K562 (cell line): ENCODE measurements around the gene MAST1. TPM values are rescaled to one million over a fixed set of nuclear protein-coding genes. Genes with fewer than 3 reads are reported as not detected.

Experiments used
- C11orf30 ChIP-seq: fragments of 450-650 bp; IDR thresholded peaks from 2 replicates; pipeline ENCODE4 v1.6.1; 2016; ENCODE audit warnings: low read depth, mild to moderate bottlenecking
- CCAR2 ChIP-seq: fragments of 200-400 bp; formaldehyde crosslinking; IDR thresholded peaks from 2 replicates; pipeline ENCODE4 v1.6.1; 2017; ENCODE audit warnings: mild to moderate bottlenecking, low read depth, low read length
- GATAD2A ChIP-seq: fragments of 450-650 bp; IDR thresholded peaks from 2 replicates; pipeline ENCODE4 v1.6.1; 2017
- MBD1 ChIP-seq: fragments of 250-450 bp; sonication (Bioruptor Pico); IDR thresholded peaks from 2 replicates; pipeline ENCODE4 v1.8.0; 2022; ENCODE audit warnings: inconsistent platforms
- MCM3 ChIP-seq: fragments of 450-650 bp; IDR thresholded peaks from 2 replicates; pipeline ENCODE4 v1.6.1; 2016
- RBM25 ChIP-seq: fragments of 200-400 bp; formaldehyde crosslinking; IDR thresholded peaks from 2 replicates; pipeline ENCODE4 v1.6.1; 2018; ENCODE audit warnings: low read length, low read depth, moderate library complexity; ENCODE audit not compliant: severe bottlenecking
- RCOR1 ChIP-seq, 2 experiments: IDR thresholded peaks; 2 replicates each; pipeline ENCODE4 v1.6.1; 2012; ENCODE audit warnings: low read depth in 2 of 2, low read length in 2 of 2, borderline replicate concordance in 1 of 2, improper control_type of control experiment in 1 of 2
- SMARCC2 ChIP-seq: fragments of 450-650 bp; IDR thresholded peaks from 2 replicates; pipeline ENCODE4 v1.6.1; 2017; ENCODE audit warnings: antibody characterized with exemption, moderate library complexity, mild to moderate bottlenecking, low read depth
- SOX6 ChIP-seq: fragments of 450-650 bp; IDR thresholded peaks from 2 replicates; pipeline ENCODE4 v1.6.1; 2014; ENCODE audit warnings: mild to moderate bottlenecking
- SRSF1 ChIP-seq: fragments of 200-400 bp; formaldehyde crosslinking; IDR thresholded peaks from 2 replicates; pipeline ENCODE4 v1.6.1; 2017; ENCODE audit warnings: mild to moderate bottlenecking, low read depth, low read length, moderate library complexity
- TEAD1 ChIP-seq, 2 experiments: fragments of 450-650 bp in 1 of 2; sonication (generic) in 1 of 2; formaldehyde crosslinking; IDR thresholded peaks; 2 replicates each; pipeline versions ENCODE4 v1.4.0 to v1.8.0; 2020 to 2022; ENCODE audit warnings: mild to moderate bottlenecking in 2 of 2, missing genetic modification reagents in 1 of 2
- U2AF2 ChIP-seq: fragments of 200-400 bp; formaldehyde crosslinking; optimal IDR thresholded peaks from 2 replicates; pipeline ENCODE3; 2017; ENCODE audit warnings: low read depth, mild to moderate bottlenecking, low read length
- ZBTB7A ChIP-seq: IDR thresholded peaks from 2 replicates; pipeline ENCODE4 v1.6.1; 2011; ENCODE audit warnings: low read depth, mild to moderate bottlenecking, low read length, moderate library complexity, borderline replicate concordance; ENCODE audit not compliant: control insufficient read depth
- ZNF24 ChIP-seq: fragments of 450-650 bp; IDR thresholded peaks from 2 replicates; pipeline ENCODE4 v1.6.1; 2016
- ZNF263 ChIP-seq: sonication (generic); formaldehyde crosslinking; IDR thresholded peaks from 2 replicates; pipeline ENCODE4 v1.8.0; 2022; ENCODE audit warnings: mild to moderate bottlenecking, missing genetic modification reagents, borderline replicate concordance
- ZNF408 ChIP-seq: fragments of 250-450 bp; sonication (Bioruptor Pico); IDR thresholded peaks from 2 replicates; pipeline ENCODE4 v1.4.0; 2020; ENCODE audit warnings: low read depth, mild to moderate bottlenecking, moderate library complexity
- ZNF699 ChIP-seq: fragments of 250-450 bp; sonication (Bioruptor Pico); IDR thresholded peaks from 2 replicates; pipeline ENCODE4 v1.8.0; 2021; ENCODE audit warnings: mild to moderate bottlenecking, moderate library complexity; ENCODE audit not compliant: insufficient replicate concordance
- ZNF740 ChIP-seq, 3 experiments: fragments of 200-800 bp in 1 of 3; sonication (Bioruptor generic) in 1 of 3; sonication (generic) in 1 of 3; formaldehyde crosslinking in 1 of 3; IDR thresholded peaks; 2 replicates each; pipeline versions ENCODE4 v1.6.1 to v1.8.0; 2016 to 2022; ENCODE audit warnings: mild to moderate bottlenecking in 2 of 3, missing compliant biosample characterization in 2 of 3, missing genetic modification characterization in 2 of 3, missing genetic modification reagents in 1 of 3
- ZNF76 ChIP-seq: fragments of 250-450 bp; sonication (Bioruptor Pico); IDR thresholded peaks from 2 replicates; pipeline ENCODE4 v1.4.0; 2020; ENCODE audit warnings: mild to moderate bottlenecking, moderate library complexity, borderline replicate concordance
- polyA plus RNA-seq, 8 experiments: library from polyadenylated mRNA; depleted of rRNA in 4 of 8; stranded (reverse) in 5 of 8; unstranded in 3 of 8; fragments of >200 nt; fragmentation: Nextera tagmentation in 2 of 8; fragmentation: Illumina TruSeq in 1 of 8; extraction: Ambion mirVana in 2 of 8; extraction: Trizol in 1 of 8; gene quantifications; 2 replicates each; pipeline versions ENCODE4 v1.2.1 to v1.2.3, GENCODE V29; 2011 to 2014; ENCODE audit warnings: inconsistent platforms in 1 of 8, missing spikeins in 1 of 8
- total RNA-seq, 7 experiments: library from RNA; depleted of rRNA in 6 of 7; stranded (reverse); fragments of >200 nt in 6 of 7; fragmentation: Illumina TruSeq in 2 of 7; extraction: Trizol in 2 of 7; gene quantifications; 2 replicates each; pipeline versions ENCODE4 v1.2.1 to v1.2.3, GENCODE V29; 2011 to 2021; ENCODE audit warnings: low replicate concordance in 1 of 7
- TF ChIP-seq, protein P1 (sequence below), 2 experiments: fragments of 150-350 bp in 1 of 2; IDR thresholded peaks; 2 replicates each; pipeline ENCODE4 v1.6.1; 2012 to 2016; ENCODE audit warnings: low read depth in 2 of 2, low read length in 2 of 2, mild to moderate bottlenecking in 1 of 2, moderate library complexity in 1 of 2

Gene MAST1
- total and polyA plus RNA-seq, 9 of the 15 experiments (the other 6 are each of a cell fraction or from before 2014, with no cell fraction given) = 0.48 to 10.3 (median 3.9) TPM

DNA sequence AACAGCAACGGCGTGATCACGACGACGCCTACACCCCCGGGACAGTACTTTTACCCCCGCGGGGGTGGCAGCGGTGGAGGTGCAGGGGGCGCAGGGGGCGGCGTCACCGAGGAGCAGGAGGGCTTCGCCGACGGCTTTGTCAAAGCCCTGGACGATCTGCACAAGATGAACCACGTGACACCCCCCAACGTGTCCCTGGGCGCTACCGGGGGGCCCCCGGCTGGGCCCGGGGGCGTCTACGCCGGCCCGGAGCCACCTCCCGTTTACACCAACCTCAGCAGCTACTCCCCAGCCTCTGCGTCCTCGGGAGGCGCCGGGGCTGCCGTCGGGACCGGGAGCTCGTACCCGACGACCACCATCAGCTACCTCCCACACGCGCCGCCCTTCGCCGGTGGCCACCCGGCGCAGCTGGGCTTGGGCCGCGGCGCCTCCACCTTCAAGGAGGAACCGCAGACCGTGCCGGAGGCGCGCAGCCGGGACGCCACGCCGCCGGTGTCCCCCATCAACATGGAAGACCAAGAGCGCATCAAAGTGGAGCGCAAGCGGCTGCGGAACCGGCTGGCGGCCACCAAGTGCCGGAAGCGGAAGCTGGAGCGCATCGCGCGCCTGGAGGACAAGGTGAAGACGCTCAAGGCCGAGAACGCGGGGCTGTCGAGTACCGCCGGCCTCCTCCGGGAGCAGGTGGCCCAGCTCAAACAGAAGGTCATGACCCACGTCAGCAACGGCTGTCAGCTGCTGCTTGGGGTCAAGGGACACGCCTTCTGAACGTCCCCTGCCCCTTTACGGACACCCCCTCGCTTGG, 46.1 kb upstream of the MAST1 start (continued):
- TF ChIP-seq MCM3 (no peak), ZBTB7A (no peak; the same call in 1 of the 2 replicates), C11orf30 (no peak), ZNF263 (CRISPR knock-in tag) (peak; percentile 51; the same call in 1 of the 2 replicates), ZNF699 (CRISPR knock-in tag) (no peak), ZNF408 (no peak), ZNF740 (CRISPR knock-in tag; IDR thresholded peaks at IDR 0.05) (no peak), ZNF740 (tag; IDR thresholded peaks at IDR 0.05) (peak in 1 of 2 experiments; percentile 4; a peak in 1 of 4 replicates), CCAR2 (no peak), GATAD2A (no peak), RCOR1 (IDR thresholded peaks at IDR 0.05; ENCODE audit: borderline replicate concordance in 1 of 2, low read depth in 2 of 2, low read length in 2 of 2) (peak in 1 of 2 experiments; percentile 28; a peak in 1 of 4 replicates), U2AF2 (no peak), RBM25 (no peak), MBD1 (CRISPR knock-in tag) (no peak), ZNF76 (CRISPR knock-in tag) (no peak), SMARCC2 (no peak), TEAD1 (CRISPR knock-in tag; IDR thresholded peaks at IDR 0.05) (no peak), SRSF1 (no peak), ZNF24 (no peak), SOX6 (no peak)
- TF ChIP-seq, protein P1, sequence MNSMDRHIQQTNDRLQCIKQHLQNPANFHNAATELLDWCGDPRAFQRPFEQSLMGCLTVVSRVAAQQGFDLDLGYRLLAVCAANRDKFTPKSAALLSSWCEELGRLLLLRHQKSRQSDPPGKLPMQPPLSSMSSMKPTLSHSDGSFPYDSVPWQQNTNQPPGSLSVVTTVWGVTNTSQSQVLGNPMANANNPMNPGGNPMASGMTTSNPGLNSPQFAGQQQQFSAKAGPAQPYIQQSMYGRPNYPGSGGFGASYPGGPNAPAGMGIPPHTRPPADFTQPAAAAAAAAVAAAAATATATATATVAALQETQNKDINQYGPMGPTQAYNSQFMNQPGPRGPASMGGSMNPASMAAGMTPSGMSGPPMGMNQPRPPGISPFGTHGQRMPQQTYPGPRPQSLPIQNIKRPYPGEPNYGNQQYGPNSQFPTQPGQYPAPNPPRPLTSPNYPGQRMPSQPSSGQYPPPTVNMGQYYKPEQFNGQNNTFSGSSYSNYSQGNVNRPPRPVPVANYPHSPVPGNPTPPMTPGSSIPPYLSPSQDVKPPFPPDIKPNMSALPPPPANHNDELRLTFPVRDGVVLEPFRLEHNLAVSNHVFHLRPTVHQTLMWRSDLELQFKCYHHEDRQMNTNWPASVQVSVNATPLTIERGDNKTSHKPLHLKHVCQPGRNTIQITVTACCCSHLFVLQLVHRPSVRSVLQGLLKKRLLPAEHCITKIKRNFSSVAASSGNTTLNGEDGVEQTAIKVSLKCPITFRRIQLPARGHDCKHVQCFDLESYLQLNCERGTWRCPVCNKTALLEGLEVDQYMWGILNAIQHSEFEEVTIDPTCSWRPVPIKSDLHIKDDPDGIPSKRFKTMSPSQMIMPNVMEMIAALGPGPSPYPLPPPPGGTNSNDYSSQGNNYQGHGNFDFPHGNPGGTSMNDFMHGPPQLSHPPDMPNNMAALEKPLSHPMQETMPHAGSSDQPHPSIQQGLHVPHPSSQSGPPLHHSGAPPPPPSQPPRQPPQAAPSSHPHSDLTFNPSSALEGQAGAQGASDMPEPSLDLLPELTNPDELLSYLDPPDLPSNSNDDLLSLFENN (IDR thresholded peaks at IDR 0.05; ENCODE audit: low read depth in 2 of 2, low read length in 2 of 2) = no peak
